GM21515 (cell line): Measurements from ENCODE around the gene CARMIL1.

Experiments used
- ATAC-seq: cut with Tn5 transposase; IDR thresholded peaks from one replicate; pipeline ENCODE4 v1.9.1; 2021; ENCODE audit not compliant: unreplicated experiment

Gene CARMIL1

DNA sequence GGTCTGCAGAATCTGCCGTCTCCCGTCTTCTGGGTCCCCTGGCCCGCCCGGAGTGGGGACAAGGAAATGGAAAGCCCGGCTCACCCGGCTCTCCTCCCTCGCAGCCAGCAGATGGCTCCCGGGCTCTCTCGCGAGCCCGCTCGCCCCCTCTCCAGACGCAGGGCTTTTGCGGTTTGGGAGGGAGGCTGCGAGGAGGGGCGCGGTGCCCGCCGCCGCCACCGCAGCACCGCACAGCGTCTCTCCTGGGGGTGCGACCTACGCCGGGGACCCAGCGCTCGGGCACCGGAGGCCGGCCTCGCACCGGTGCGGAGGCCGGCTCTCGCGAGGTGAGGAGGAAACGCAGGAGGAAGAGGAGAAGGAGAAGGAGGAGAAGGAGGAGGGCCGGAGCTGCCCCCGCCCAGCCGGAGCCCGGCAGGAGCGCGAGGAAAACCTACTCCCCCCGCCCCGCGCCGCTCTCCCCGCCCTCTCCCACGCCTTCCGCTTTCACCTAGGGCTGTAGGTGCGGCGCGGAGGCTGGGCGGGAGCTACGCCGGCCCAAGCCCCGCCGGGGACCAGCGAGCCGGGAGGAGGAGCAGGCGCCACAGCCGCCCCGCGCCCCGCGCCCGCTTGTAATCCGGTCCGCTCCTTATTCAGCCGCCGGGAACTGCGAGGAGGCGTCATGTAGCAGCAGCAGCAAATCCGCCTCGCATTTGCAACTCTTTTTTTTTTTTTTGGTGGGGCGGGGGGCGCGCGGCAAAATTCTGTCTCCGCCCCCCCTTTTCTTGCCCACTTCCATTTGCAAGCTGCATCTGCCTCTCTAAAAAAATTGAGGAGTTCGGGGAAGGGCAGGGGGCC, at the start of gene CARMIL1:
CARMIL1 (plus strand) TSS at position 461 of the 834 bp plus-strand sequence. CDS start 422 bp downstream, outside the sequence.
- ATAC-seq: peak; percentile 81

DNA sequence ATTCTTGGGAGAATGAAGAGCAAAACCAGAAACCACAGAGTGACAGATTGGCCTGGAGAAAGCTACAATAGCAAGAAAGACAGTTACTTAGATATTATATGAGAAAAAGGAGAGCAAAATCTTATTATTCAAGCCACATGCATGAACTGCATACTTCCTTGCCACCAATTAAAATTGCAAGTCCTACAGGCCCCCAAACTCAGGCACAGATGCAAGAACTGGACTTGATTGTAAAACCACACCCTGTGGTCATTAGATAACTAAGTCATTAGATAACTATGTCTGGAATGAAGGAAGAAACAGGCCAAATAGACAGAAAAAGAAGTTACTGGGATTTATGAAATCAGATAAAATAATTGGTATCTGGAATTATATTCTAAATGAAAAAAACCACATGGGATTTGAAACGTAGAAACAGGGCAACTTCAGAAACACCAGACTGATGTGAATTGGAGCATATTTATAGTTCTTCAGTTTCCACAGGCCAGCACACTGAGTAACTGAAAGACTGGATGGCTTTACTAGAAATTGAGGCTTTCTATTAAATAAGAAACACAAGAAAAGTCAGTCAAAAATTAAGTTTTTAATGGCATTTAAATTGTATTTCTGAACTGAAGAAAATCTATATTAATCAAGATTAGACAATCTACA, 49.4 kb upstream of the CARMIL1 start:
- no peak for ATAC-seq

DNA sequence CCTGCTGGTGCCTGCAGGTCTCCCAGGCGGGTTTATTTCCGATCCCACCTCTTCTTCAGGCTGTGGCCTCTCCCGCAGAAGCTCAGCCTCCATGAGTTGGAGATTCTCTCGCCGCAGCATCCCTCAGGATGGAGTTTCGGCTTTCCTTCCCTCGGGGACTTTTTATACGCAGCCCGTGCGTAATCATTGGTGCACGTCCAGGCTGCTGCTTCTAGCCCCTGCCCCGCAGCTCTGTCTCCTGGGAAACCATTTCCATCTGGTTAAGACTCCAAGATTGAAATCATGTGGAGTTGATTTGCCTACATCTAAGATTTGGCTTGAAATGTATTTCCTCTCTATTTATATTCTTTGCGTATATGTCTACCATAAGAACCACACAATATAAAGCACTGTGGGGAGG, 46.7 kb upstream of the CARMIL1 start:
- no peak for ATAC-seq

DNA sequence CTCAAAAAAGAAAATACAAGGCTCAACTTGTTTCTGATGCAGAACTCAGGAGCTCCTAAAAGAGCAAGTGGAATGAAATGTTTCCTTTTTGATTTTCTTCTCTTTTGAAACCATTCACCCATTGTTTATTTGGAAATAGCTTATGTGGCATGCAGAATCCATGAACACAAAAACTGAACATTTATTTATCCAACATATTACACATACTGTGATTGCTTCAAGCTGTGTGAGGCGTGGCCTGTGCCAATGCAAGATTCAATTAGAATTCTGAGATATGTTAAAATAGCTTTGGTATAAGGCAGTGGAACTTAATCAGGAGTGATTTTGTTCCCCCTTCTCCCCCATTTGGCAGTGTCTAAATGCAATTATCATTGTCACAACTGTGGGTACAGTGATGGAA, 45.9 kb upstream of the CARMIL1 start:
- no peak for ATAC-seq

DNA sequence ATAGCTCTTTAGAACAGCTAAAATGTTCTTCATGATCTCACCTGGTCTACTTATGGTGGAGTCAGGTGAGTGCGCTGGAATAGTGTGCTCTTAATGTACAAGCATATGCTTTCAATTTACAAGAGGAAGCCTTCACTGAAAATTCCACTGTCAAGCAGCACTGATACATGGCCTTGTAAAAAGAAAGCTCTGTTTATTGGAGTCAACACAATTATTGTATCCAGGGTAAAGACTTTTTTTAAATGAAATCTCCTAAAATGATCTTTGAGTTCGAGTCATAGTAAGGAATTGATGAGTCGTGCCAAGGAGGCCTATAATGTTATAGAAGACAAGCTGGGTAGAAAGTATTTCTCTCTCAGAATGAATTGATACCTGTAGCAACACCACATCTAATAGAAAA, 41.6 kb upstream of the CARMIL1 start:
- ATAC-seq: no peak

DNA sequence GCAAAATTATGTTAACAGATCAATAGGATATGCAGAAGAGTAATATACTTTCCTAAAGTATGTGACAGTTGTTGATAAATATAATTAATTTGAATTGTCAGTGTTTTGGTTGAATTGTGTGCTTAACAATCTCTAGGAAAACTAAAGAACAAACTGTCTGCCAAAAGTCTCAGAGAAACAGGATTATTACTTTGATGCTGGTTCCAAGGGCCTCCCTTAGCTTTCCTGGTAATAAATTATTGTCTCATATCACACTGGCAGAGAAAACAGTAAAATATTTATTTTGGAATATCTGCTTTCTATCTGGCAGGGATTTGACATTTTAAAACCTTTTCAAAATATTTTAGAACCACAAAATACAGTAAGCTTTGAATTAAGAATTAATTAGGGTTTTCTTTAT, 40.1 kb upstream of the CARMIL1 start:
- ATAC-seq: no peak

DNA sequence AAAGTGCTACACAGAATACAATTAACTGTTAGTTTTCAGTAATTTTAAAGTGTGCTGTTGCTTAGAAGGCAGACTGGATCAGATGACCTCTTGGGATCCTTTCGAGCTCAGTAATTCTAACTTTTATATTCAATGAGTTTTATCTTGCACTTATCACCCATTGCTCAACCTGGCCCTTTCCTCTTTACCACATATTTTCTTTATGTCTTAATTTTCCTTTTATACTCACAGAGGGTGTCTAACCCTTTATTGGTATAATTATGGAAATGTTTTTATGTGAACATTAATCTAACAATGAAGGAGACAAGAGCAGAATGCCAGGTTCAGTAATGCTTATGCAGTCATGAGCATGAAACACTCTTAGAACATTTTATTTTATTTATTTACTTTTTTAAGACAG, 39.7 kb upstream of the CARMIL1 start:
- no peak for ATAC-seq

DNA sequence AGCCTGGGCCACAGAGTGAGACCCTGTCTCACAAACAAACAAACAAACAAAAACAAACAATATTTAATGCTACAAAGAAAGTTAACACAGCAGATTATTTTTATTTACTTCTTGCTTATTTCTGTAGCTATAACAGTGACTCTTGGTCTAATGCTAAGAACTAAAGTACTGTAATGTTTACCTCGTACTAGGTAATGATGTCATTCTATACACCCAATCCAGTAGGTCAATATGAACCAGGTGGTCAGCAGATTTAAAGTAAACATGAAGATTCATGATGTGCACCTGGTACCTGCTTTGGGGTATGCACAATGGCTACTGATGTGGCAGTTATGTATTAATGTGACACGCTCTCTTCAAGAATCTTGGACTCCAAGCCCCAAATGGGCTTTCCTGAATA, 36.6 kb upstream of the CARMIL1 start:
- ATAC-seq: no peak

DNA sequence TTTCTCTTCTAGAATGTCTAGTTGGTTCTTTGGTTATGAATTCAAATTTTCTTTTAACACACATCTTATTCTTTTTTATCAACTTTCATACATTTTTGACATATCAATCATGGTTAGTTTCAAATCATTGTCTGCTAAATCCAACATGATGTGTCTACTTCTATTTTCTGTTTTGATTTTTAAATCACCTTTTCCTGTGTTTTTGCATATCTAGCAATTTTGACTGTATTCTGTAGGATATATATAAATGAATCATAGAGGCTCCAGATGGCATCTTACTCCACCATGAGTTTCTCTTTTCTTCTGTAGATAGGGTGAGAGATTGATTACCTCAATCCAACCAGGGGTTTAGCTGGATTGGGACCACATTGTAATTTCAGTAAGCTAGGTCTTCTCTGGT, 34.3 kb upstream of the CARMIL1 start:
- no peak for ATAC-seq

DNA sequence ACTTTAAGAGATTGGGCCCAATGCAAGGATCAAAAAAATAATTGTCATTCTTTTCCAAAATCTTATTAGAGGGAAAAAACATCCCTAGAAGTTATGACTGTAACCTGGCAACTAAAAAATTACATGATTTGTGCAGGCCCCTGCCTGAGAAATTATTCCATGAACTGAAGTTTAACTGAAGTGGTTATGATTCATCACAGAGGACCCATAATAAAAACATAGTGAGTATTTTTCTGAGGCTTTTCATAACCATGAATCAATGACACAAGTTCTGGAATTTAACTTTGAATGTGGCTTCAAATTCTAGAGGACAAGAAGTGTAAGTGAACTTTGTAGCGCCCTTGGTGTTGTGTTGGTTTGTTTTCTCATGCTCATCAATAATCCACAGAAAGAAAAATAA, 31.1 kb upstream of the CARMIL1 start:
- no peak for ATAC-seq

DNA sequence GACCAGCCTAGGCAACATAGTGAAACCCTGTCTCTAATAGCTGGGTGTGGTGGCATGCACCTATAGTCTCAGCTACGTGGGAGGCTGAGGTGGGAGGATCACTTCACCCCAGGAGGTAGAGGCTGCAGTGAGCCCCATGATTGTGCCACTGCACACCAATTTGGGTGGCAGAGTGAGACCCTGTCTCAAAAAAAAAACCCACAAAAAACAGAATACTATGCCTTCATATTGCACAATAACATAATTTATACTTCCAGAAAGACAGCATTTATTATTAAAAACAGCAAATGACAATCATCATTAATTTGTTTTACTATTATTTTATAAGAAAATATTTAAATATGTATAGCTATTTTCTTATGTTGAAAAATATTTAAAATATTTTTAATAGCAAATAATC, 30.0 kb upstream of the CARMIL1 start:
- no peak for ATAC-seq

DNA sequence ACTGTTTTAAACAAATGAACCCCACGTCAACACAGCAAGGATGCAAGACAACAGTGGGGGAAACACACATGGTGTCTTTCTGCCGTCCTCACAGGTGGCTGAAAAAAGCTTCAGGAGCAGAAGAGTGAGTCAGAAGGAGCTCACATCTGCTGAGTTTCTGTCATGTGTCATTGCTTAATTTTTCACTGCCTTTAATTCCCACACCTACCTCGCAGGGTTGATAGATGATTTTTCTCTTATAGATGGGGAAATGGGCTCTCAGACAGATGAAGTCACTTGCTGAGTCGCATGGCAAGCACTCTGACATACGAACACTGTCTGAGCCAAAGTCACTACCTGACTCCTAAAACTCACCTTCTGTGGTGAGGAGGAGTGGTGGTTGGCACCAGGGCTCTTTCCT, 28.3 kb upstream of the CARMIL1 start:
- ATAC-seq: peak; percentile 56

DNA sequence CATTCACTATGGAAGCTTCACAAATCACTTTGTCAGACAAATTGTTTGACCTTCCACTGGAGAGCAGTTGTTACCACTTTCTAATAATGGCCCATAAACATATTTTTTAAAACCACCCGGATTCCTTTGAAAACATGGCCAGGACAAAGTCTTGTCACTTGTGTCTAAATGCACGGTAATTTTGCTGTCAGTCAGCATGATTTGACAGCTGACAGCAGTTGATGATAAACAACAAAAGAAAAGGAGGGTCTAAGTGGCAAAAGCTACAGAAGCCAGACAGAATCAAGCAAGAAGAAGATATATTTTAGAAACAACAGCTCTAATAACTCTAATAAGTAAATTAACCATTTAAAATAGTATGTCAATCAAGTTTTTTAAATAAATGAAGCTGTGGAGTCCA, 27.7 kb upstream of the CARMIL1 start:
- ATAC-seq: no peak

DNA sequence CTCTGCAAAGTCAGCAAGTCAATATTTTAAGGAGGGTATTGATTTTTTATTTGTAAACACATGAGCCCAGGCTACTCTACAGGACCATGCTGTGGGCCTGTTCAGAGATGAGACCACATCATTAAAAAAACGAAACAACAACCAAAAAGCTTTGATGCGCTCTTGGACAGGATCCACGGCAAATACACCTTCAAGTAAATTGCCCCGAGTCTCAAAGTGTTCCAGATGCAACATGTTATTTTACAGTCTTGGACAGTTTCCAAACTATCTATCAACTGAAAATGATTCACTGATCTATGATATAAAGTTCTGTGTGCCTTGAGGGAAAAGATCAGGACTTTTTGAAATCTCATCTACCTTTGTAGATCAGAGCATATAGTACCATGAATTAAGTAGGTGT, 25.8 kb upstream of the CARMIL1 start:
- no peak for ATAC-seq

DNA sequence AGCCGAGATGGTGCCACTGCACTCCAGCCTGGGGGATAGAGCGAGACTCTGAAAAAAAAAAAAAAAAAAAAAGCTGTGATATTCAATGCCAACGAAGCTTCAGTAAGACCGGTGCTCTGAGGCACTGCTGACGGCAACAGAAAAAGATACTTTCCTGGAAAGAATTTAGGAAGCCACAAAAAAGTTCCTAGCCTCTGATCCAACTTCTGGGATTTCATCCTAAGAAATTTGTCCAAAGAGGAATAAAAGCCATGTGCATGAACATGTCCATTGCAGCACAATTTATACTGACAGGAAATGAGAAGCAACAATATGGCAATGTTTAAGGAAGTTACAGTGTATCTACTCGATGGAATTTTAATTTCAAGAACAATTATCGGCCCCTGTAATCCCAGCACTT, 24.5 kb upstream of the CARMIL1 start:
- ATAC-seq: no peak

DNA sequence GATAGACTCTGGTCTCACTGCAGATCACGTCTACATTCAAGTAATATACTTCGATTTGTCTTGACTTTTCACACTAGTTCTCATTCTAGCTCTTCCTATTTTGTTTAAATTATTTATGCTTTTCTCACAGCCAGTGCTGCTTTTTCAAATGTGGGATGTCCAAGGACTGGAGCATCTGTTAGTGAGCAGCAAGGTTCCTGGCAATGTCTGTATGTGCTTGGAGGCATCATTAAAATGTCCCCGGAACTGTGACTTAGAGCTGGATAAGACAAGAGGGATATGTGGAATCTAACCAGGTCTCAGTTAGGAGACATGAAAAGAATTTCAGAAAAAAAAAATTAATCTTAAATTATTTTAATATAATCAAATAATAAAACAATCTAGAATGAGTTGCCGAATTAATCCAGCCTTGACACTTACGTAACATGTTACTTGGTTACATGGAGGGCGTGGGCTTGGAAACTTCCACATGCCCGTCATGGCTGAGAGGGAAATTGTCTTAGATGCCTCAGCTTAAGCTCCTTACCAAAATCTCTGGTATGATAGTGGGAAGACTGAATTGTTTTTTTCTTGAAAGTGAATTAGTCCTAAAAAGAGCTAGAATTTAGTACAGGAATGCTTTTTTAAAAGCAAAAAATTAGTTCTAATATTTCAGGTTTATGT, 21.4 kb upstream of the CARMIL1 start:
- no peak for ATAC-seq

DNA sequence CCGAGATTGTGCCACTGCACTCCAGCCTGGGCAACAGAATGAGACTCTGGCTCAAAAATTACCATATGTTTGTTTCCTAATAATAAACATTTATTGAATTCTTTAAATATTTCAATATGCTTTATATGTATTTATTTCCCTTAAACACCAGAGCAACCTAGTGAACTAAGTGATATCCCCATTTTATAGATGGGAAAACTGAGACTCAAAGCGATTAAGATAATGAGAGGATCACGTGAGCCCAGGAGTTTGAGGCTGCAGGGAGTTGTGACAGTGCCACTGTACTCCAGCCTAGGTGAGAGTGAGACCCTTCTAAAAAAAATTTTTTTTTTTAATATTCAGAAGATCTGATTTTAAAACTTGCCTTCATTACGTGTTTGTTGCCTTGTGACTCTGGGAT, 19.4 kb upstream of the CARMIL1 start:
- no peak for ATAC-seq

DNA sequence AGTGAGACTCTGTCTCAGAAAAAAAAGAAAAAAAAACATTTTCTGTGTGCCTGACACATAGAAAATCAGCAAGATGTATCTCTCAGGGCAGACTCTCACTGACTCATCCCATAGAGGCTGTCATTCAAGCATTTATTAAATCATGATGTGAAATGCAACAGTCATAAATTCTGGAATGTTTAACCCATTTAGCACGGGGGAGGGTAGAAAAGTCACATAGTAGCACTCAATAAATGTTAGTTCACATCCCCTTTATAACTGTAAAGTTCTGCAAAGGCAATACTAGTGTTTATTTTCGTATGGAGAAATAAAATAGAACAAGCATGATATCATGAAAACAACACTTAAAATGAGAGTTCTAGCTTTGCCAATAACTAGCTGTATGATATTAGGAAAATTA, 15.5 kb upstream of the CARMIL1 start:
- no peak for ATAC-seq

DNA sequence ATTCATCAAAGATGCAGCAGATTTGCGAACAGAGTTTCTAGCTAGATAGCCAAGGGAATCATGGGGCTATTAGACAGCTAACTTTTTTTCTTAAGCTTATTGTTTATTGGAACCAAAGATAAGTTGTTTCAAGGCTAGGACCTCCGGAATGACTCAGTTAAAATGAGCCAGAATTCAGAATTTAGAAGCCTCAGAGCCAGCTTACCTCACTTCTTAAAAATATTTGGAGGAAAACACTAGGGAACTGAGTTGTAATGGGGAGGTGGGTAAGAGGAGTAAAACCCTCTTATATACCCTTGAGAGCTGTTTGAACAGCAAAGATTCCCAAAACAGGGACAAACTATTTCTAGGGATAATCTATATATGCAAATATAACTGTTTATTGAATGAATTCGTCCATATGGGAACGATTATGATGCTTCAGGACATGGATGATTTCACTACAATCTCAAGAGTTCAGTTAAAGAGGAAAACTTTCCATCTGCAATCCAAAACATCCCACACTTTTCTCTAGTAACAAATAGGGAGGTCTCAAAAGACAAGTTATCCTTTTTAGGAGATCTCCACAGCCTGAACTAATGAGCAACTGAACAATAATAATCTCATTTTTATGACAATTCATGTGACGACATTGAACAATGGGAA, 12.6 kb upstream of the CARMIL1 start:
- ATAC-seq: no peak

DNA sequence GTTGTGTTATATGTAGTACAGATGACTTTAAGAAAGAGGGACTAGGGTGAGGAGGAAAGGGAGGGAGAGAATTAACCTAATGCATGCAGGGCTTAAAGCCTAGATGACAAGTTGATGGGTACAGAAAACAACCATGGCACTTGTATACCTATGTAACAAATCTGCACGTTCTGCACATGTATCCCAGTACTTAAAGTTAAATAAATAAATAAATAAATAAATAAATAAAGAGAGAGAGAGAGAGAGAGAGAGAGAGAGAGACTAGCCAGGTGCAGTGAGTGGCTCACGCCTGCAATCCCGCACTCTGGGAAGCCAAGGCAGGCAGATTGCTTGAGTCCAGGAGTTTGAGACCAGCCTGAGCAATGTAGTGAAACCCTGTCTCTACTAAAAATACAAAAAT, 11.5 kb upstream of the CARMIL1 start:
- no peak for ATAC-seq

DNA sequence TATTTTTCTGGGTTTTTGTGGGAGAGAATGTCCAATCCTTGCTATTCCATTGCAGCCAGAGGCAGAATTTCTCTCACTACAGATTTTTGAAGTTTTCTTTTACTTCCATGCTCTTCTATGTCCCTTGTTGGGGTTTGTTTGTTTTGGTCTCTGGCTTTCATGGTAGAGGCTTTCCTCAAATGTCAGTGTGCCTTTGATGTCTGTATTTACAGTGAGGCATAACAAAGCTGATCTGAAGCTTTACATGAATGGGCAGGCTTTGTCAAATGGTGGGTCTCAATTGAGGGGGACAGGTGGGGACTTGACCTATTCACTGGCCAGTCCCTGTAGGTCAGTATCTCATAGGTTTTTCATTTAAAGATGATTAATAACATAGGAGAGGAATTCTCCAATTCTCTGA, 8.6 kb upstream of the CARMIL1 start:
- no peak for ATAC-seq

DNA sequence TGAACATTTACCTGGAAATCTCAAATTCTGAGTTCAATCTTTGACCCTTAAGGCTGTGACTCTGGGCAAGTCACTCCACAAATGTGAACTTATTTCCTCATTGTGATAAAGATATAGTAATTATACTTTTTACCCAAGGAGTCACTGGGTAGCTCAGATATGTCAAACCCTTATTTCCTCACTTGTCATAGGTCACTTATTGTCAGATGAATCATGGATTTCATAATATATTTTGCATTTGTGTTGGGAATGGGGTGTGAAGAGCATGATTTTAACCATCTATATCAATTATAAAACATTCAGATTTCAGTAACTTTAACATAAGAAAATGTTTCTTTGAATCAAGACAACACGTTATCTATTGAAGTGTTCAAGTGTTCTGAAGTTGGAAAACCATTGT, 3.7 kb upstream of the CARMIL1 start:
- ATAC-seq: no peak
